Measurements from ENCODE around the gene PLIN1.

Gene PLIN1

DNA sequence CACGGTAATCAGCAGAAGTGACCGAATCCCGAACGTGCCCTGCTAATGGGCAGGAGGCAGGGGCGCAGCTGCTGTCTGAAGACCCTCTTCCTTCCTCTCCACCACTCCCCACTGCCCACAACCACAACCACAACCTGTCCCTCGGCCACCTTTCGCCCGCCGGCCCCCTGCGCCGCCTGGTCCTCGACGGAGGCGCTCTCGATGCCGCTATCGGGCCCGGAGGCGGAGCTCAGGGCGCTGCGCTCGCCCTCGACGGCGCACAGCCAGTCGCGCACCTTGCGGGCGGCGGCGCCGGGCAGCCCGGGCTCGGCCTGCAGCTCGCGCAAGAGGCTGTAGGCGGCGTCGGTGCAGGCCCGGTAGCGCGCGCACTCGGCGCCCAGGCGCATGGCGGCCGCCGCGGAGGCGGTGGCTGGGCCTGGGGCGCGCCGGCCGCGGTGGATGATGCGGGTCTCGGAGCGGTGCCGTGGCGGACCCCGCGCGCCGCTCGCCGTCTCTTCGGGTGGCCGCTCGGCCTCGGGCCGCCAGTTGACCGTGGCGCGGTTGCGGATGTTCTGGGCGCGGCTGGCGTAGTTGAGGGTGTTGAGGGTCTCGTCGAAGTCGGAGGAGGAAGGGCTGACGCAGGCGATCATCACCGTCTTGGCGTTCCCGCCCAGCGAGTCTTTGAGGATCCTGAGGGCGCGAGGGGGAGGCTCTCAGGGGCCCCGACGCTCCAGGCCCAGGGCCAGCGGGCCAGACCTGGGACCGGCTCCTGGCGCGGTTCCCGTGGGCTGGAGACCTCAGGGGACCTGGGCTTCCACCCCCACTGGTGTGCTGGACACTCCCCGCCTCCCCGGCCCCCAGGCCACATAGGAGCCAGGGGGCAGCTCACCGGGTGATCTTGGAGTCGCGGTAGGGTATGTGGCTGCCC is 30.8 kb downstream of the PLIN1 start:
- in situ Hi-C loops (cut with MboI; ENCODE audit: low sequenced_read_pairs, unreplicated experiment): no loop called here
- DNase-seq (ENCODE audit: low spot score): no peak
- TF ChIP-seq, protein P1, sequence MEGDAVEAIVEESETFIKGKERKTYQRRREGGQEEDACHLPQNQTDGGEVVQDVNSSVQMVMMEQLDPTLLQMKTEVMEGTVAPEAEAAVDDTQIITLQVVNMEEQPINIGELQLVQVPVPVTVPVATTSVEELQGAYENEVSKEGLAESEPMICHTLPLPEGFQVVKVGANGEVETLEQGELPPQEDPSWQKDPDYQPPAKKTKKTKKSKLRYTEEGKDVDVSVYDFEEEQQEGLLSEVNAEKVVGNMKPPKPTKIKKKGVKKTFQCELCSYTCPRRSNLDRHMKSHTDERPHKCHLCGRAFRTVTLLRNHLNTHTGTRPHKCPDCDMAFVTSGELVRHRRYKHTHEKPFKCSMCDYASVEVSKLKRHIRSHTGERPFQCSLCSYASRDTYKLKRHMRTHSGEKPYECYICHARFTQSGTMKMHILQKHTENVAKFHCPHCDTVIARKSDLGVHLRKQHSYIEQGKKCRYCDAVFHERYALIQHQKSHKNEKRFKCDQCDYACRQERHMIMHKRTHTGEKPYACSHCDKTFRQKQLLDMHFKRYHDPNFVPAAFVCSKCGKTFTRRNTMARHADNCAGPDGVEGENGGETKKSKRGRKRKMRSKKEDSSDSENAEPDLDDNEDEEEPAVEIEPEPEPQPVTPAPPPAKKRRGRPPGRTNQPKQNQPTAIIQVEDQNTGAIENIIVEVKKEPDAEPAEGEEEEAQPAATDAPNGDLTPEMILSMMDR (IDR thresholded peaks at IDR 0.05; ENCODE audit: borderline replicate concordance, control extremely low read depth, extremely low read depth, insufficient read depth, missing control alignments): no peak

GRCh38 chr15:89647191-89647851 is 31.8 kb downstream of the PLIN1 start:
- DNase-seq (ENCODE audit: low spot score): peak; percentile 91
- in situ Hi-C loops (cut with MboI; ENCODE audit: low sequenced_read_pairs, unreplicated experiment): no loop called here
- TF ChIP-seq, protein P1 (IDR thresholded peaks at IDR 0.05; ENCODE audit: borderline replicate concordance, control extremely low read depth, extremely low read depth, insufficient read depth, missing control alignments): peak; percentile 90

- in situ Hi-C loops (cut with MboI; ENCODE audit: low sequenced_read_pairs, unreplicated experiment): no loop called here
- TF ChIP-seq, protein P1 (IDR thresholded peaks at IDR 0.05; ENCODE audit: borderline replicate concordance, control extremely low read depth, extremely low read depth, insufficient read depth, missing control alignments): no peak
- DNase-seq (ENCODE audit: low spot score): no peak
These were observed 32.6 kb downstream of the PLIN1 start for GRCh38 chr15:89646416-89647141.

DNA sequence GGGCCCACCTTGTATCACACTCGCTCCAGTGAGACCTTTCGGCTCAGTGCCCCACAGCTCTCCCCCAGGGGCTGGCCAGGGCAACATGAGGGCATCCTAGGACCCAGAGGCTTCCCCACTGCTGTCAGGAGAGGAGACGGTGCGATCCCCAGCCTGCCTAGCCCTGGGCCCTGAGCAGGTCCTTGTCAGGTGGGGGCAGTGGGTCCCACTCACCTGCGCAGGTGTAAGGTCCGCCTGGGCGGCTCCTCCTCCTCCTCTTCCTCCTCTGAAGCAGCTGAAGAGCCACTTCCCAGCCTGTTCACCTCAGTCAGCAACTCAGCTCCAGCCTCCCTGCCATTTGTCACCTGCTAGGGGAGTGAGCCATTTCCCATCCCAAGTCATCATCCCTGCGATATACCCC is 33.5 kb downstream of the PLIN1 start:
- TF ChIP-seq, protein P1 (IDR thresholded peaks at IDR 0.05; ENCODE audit: borderline replicate concordance, control extremely low read depth, extremely low read depth, insufficient read depth, missing control alignments): no peak
- DNase-seq (ENCODE audit: low spot score): no peak
- in situ Hi-C loops (cut with MboI; ENCODE audit: low sequenced_read_pairs, unreplicated experiment): no loop called here

- in situ Hi-C loops (cut with MboI; ENCODE audit: low sequenced_read_pairs, unreplicated experiment): no loop called here
- DNase-seq (ENCODE audit: low spot score): no peak
- TF ChIP-seq, protein P1 (IDR thresholded peaks at IDR 0.05; ENCODE audit: borderline replicate concordance, control extremely low read depth, extremely low read depth, insufficient read depth, missing control alignments): no peak
These were observed 37.1 kb downstream of the PLIN1 start for GRCh38 chr15:89642106-89642505.

DNA sequence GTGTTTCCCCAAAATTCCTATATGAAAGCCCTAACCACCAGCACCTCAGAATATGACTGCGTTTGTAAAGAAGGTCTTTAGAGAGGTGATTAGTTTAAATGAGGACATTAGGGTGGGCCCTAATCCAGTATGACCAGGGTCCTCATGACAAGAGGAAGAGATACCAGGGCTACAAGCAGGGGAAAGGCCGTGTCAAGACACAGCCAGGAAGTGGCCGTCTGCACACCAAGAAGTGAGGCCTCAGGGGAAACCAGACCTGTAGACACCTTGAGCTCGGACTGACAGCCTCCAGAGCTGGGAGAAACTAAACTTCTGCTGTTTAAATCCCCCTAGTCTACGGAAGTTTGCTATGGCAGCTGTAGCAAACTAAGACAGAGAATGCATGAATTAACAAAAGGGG is 38.1 kb downstream of the PLIN1 start:
- in situ Hi-C loops (cut with MboI; ENCODE audit: low sequenced_read_pairs, unreplicated experiment): no loop called here
- TF ChIP-seq, protein P1 (IDR thresholded peaks at IDR 0.05; ENCODE audit: borderline replicate concordance, control extremely low read depth, extremely low read depth, insufficient read depth, missing control alignments): no peak
- no peak for DNase-seq (ENCODE audit: low spot score)
